HFFc6 (cell line): ENCODE results near the gene DHX34. TPM values are rescaled to one million over a fixed set of nuclear protein-coding genes. Genes with fewer than 3 reads are reported as not detected.

Experiments used
- DNase-seq: peaks from one replicate; pipeline ENCODE4 v3.0.0-alpha.2; 2018
- H3K27ac Mint-ChIP-seq: 2 replicates; pipeline ENCODE4 v1.8.0; 2020; ENCODE audit warnings: mild to moderate bottlenecking, mixed read lengths
- H3K27me3 Mint-ChIP-seq: 2 replicates; pipeline ENCODE4 v1.8.0; 2021; ENCODE audit warnings: mild to moderate bottlenecking, moderate library complexity, mixed read lengths; ENCODE audit not compliant: insufficient read depth
- H3K36me3 Mint-ChIP-seq: 2 replicates; pipeline ENCODE4 v1.8.0; 2021; ENCODE audit warnings: low read depth, mixed read lengths
- H3K4me1 Mint-ChIP-seq: 2 replicates; pipeline ENCODE4 v1.8.0; 2020; ENCODE audit warnings: low read depth, mixed read lengths
- H3K4me3 Mint-ChIP-seq: 2 replicates; pipeline ENCODE4 v1.8.0; 2020; ENCODE audit warnings: mild to moderate bottlenecking, moderate library complexity, mixed read lengths
- H3K9me3 Mint-ChIP-seq: 2 replicates; pipeline ENCODE4 v1.8.0; 2020; ENCODE audit warnings: mild to moderate bottlenecking, mixed read lengths
- total RNA-seq, 6 experiments: library from RNA; stranded (reverse); fragmentation: NEBNext Ultra II Directional; extraction: Animal tissue kit (Norgen Biotek cat#: 25700); gene quantifications; 2 replicates in 1 of 6; 3 replicates in 5 of 6; pipeline ENCODE4 v1.2.3, GENCODE V29; 2021
- TF ChIP-seq, protein P1 (sequence below): fragments of 200-600 bp; sonication (generic); IDR thresholded peaks from 2 replicates; pipeline ENCODE4 v1.5.0; 2021; ENCODE audit warnings: antibody characterized with exemption, mild to moderate bottlenecking

Gene DHX34
- total RNA-seq, 6 experiments from 2014 or later = 11.8 to 14.4 (median 12.6) TPM

DNA sequence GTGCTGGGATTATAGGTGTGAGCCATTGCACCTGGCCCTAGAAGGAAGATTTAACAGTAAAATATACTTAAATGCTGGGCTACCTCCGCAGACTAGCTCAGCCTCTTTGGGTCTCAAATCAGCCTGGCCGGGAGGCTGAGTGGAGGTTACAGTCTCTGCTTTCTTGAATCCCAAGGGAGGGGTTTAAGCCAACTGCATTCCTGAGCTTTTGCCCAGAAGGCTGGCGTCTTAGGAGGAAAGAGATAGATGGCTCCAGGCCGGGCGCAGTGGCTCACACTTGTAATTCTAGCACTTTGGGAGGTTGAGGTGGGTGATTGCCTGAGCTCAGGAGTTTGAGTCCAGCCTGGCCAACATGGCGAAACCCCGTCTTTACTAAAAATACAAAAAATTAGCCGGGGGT is 40.1 kb upstream of the DHX34 start:
- TF ChIP-seq, protein P1, sequence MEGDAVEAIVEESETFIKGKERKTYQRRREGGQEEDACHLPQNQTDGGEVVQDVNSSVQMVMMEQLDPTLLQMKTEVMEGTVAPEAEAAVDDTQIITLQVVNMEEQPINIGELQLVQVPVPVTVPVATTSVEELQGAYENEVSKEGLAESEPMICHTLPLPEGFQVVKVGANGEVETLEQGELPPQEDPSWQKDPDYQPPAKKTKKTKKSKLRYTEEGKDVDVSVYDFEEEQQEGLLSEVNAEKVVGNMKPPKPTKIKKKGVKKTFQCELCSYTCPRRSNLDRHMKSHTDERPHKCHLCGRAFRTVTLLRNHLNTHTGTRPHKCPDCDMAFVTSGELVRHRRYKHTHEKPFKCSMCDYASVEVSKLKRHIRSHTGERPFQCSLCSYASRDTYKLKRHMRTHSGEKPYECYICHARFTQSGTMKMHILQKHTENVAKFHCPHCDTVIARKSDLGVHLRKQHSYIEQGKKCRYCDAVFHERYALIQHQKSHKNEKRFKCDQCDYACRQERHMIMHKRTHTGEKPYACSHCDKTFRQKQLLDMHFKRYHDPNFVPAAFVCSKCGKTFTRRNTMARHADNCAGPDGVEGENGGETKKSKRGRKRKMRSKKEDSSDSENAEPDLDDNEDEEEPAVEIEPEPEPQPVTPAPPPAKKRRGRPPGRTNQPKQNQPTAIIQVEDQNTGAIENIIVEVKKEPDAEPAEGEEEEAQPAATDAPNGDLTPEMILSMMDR = no peak
- Mint-ChIP-seq H3K27ac (no peak overlapping the region), H3K36me3 (no peaks in the 10 kb centered on the region), H3K4me3 (no peak overlapping the region), H3K9me3 (no peaks in the 10 kb centered on the region), H3K4me1 (peaks cover 18% of the 10 kb centered on the region), H3K27me3 (no peaks in the 10 kb centered on the region; the same call in 1 of the 2 replicates)
- no peak for DNase-seq

- no peak for DNase-seq
- H3K36me3 Mint-ChIP-seq = no peaks in the 10 kb centered on the region
- H3K4me3 Mint-ChIP-seq = no peak within 1 kb of the TSS
- no peaks in the 10 kb centered on the region; the same call in 1 of the 2 replicates for H3K27me3 Mint-ChIP-seq
- H3K9me3 Mint-ChIP-seq = no peaks in the 10 kb centered on the region
- no peak within 1 kb of the TSS for H3K27ac Mint-ChIP-seq
- TF ChIP-seq, protein P1 = no peak
- H3K4me1 Mint-ChIP-seq = peaks cover 18% of the 10 kb centered on the region
Observed at GRCh38 chr19:47309608-47310007, 39.5 kb upstream of the DHX34 start, which contains the start of gene C5AR1. C5AR1 (plus strand) TSS chr19:47309861; CDS start chr19:47309896, 35 bp downstream.

GRCh38 chr19:47310323-47310722 is 38.8 kb upstream of the DHX34 start:
- H3K27me3 Mint-ChIP-seq = no peaks in the 10 kb centered on the region; the same call in 1 of the 2 replicates
- 0 out of 2 replicates have a peak, but pooled peaks cover 4% of the 10 kb centered on the region for H3K36me3 Mint-ChIP-seq
- H3K4me1 Mint-ChIP-seq = peaks cover 19% of the 10 kb centered on the region
- no peak overlapping the region for H3K27ac Mint-ChIP-seq
- H3K4me3 Mint-ChIP-seq = no peak overlapping the region
- DNase-seq = no peak
- TF ChIP-seq, protein P1 = no peak
- H3K9me3 Mint-ChIP-seq = no peaks in the 10 kb centered on the region; the same call in 1 of the 2 replicates

- peaks cover under 1% of the 10 kb centered on the region; the same call in 1 of the 2 replicates for H3K27me3 Mint-ChIP-seq
Observed at GRCh38 chr19:47310819-47311218, 38.3 kb upstream of the DHX34 start.

GRCh38 chr19:47312366-47313006 is 36.6 kb upstream of the DHX34 start:
- H3K4me1 Mint-ChIP-seq = peaks cover 17% of the 10 kb centered on the region
- DNase-seq = no peak
- TF ChIP-seq, protein P1 = no peak
- H3K27ac Mint-ChIP-seq = no peak overlapping the region
- H3K36me3 Mint-ChIP-seq = 0 out of 2 replicates have a peak, but pooled peaks cover 4% of the 10 kb centered on the region
- peaks cover 2% of the 10 kb centered on the region for H3K27me3 Mint-ChIP-seq
- H3K9me3 Mint-ChIP-seq = no peaks in the 10 kb centered on the region; the same call in 1 of the 2 replicates
- H3K4me3 Mint-ChIP-seq = no peak overlapping the region

More at GRCh38 chr19:47310819-47311218, 38.3 kb upstream of the DHX34 start:
- Mint-ChIP-seq H3K4me3 (no peak overlapping the region), H3K4me1 (peaks cover 20% of the 10 kb centered on the region), H3K36me3 (0 out of 2 replicates have a peak, but pooled peaks cover 4% of the 10 kb centered on the region), H3K27ac (no peak overlapping the region), H3K9me3 (no peaks in the 10 kb centered on the region; the same call in 1 of the 2 replicates)
- no peak for DNase-seq
- TF ChIP-seq, protein P1 = no peak
